Tibial nerve (tissue), 4 donors: ENCODE data around the gene HMX1.

ENCODE experiments used
- EP300 ChIP-seq, 2 donors: sonication (generic); formaldehyde crosslinking; IDR thresholded peaks; one replicate each; pipeline ENCODE4 v1.6.1; 2017; ENCODE audit warnings: antibody characterized with exemption in 2 of 2, mild to moderate bottlenecking in 1 of 2
- POLR2A ChIP-seq, 2 donors: fragments of 450-650 bp; IDR thresholded peaks; one replicate each; pipeline ENCODE4 v1.6.1; 2017; ENCODE audit warnings: antibody characterized with exemption in 2 of 2, mild to moderate bottlenecking in 2 of 2, moderate library complexity in 2 of 2
- TF ChIP-seq, protein P1 (sequence below), 5 experiments: fragments of 200-600 bp in 3 of 5; fragments of 450-650 bp in 2 of 5; sonication (generic) in 3 of 5; IDR thresholded peaks; one replicate each; pipeline ENCODE4 v1.5.1; 2016 to 2019; ENCODE audit warnings: antibody characterized with exemption in 5 of 5, mild to moderate bottlenecking in 3 of 5, moderate library complexity in 2 of 5

- TF ChIP-seq, protein P1, sequence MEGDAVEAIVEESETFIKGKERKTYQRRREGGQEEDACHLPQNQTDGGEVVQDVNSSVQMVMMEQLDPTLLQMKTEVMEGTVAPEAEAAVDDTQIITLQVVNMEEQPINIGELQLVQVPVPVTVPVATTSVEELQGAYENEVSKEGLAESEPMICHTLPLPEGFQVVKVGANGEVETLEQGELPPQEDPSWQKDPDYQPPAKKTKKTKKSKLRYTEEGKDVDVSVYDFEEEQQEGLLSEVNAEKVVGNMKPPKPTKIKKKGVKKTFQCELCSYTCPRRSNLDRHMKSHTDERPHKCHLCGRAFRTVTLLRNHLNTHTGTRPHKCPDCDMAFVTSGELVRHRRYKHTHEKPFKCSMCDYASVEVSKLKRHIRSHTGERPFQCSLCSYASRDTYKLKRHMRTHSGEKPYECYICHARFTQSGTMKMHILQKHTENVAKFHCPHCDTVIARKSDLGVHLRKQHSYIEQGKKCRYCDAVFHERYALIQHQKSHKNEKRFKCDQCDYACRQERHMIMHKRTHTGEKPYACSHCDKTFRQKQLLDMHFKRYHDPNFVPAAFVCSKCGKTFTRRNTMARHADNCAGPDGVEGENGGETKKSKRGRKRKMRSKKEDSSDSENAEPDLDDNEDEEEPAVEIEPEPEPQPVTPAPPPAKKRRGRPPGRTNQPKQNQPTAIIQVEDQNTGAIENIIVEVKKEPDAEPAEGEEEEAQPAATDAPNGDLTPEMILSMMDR (IDR thresholded peaks at IDR 0.05): no peak
- TF ChIP-seq POLR2A (IDR thresholded peaks at IDR 0.05): no peak
- no peak for TF ChIP-seq EP300 (IDR thresholded peaks at IDR 0.05)
Measured at GRCh38 chr4:8891255-8891645, 19.6 kb upstream of the HMX1 start.
